Lung (tissue), 12 donors: ENCODE measurements around the gene RNU6-1. TPM values are rescaled to one million over a fixed set of nuclear protein-coding genes. Genes with fewer than 3 reads are reported as not detected.

Source experiments
- ATAC-seq: fragments of 200-7000 bp; cut with Tn5 transposase; one replicate; pipeline ENCODE4 v1.9.1; 2020; ENCODE audit warnings: moderate number of reproducible peaks; ENCODE audit not compliant: insufficient read depth, low FRiP score
- DNase-seq, 3 donors: peaks; one replicate each; pipeline ENCODE4 v3.0.0-alpha.2; 2013 to 2017
- H3K27ac ChIP-seq, 2 donors: one replicate each; pipeline ENCODE4 v1.5.1; 2013; ENCODE audit warnings: mild to moderate bottlenecking in 2 of 2, moderate library complexity in 2 of 2, control low read depth in 1 of 2, inconsistent platforms in 1 of 2, low read depth in 1 of 2, low read length in 1 of 2
- H3K27me3 ChIP-seq, 3 donors: one replicate each; pipeline ENCODE4 v1.5.1; 2013; ENCODE audit warnings: low read length in 2 of 3; ENCODE audit not compliant: control insufficient read depth in 3 of 3, insufficient read depth in 3 of 3
- H3K36me3 ChIP-seq, 4 donors: one replicate each; pipeline ENCODE4 v1.5.1; 2013; ENCODE audit warnings: low read length in 4 of 4, mild to moderate bottlenecking in 1 of 4, moderate library complexity in 1 of 4; ENCODE audit not compliant: control insufficient read depth in 4 of 4, insufficient read depth in 4 of 4
- H3K4me1 ChIP-seq, 5 donors: one replicate each; pipeline ENCODE4 v1.5.1; 2013; ENCODE audit warnings: low read length in 5 of 5, mild to moderate bottlenecking in 2 of 5, moderate library complexity in 1 of 5; ENCODE audit not compliant: control insufficient read depth in 5 of 5, insufficient read depth in 5 of 5
- H3K4me3 ChIP-seq: one replicate; pipeline ENCODE4 v1.5.1; 2013; ENCODE audit warnings: mild to moderate bottlenecking, control low read depth, moderate library complexity
- H3K9ac ChIP-seq, 2 donors: one replicate each; pipeline ENCODE4 v1.5.1; 2013; ENCODE audit warnings: low read length in 2 of 2, control low read depth in 1 of 2; ENCODE audit not compliant: insufficient read depth in 1 of 2
- H3K9me3 ChIP-seq, 4 donors: one replicate each; pipeline ENCODE4 v1.5.1; 2013; ENCODE audit warnings: low read length in 3 of 4, mild to moderate bottlenecking in 1 of 4, moderate library complexity in 1 of 4; ENCODE audit not compliant: control insufficient read depth in 4 of 4, insufficient read depth in 3 of 4
- WGBS, 2 donors: extraction: QIAGEN DNeasy Blood & Tissue Kit; methylation state at CpG; one replicate each; pipeline ENCODE4 v1.1.7; 2013; 5-methylcytosine and 5-hydroxymethylcytosine counted together
- polyA plus RNA-seq, 2 donors: library from polyadenylated mRNA; stranded (reverse); fragments of 200-250 nt; gene quantifications; one replicate each; pipeline ENCODE4 v1.2.1, GENCODE V29; 2013
- total RNA-seq, 2 donors: library from RNA; depleted of rRNA in 1 of 2; stranded (reverse); fragments of >200 nt in 1 of 2; gene quantifications; one replicate each; pipeline ENCODE4 v1.2.1, GENCODE V29; 2014 to 2021
- TF ChIP-seq, protein P1 (sequence below): IDR thresholded peaks from 2 replicates; pipeline ENCODE4 v1.5.1; 2012; ENCODE audit warnings: mild to moderate bottlenecking; ENCODE audit errors: control extremely low read depth, extremely low read depth
- donor health status: control.
- donor health status: control.
- donor health status: Bipolar disorder and iron deficiency.
- donor health status: healthy.
- donor health status: DM: yes; HTN: yes; CAD: no.

Gene RNU6-1
- total and polyA plus RNA-seq, 4 donors: not detected

DNA sequence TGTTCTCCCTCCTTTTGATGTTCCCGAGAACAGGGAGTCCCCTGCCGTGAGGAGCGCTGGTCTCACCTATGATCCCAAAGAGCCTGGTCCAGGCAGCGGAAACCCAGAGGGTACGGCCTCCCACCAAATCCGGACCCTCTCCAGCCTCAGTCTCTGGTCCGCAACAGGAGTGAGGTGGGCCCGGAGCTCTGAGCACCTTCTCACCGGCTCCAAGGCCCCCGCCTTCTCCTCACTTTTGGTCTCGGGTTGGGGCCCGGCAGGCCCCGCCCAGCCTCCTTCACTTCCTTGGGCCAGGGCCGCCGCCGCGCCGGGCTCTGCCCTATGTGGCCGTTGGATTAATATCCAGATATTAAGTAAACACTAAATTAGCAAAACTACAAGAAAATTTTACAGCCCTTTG, 20.2 kb downstream of the RNU6-1 start:
- DNase-seq (no peak), ATAC-seq (no peak)
- Histone ChIP-seq H3K9ac (no peak overlapping the region), H3K36me3 (no peaks in the 10 kb centered on the region), H3K4me3 (no peak overlapping the region), H3K4me1 (peaks cover 0 to 20% (median 7%) of the 10 kb centered on the region in 5 donors), H3K27ac (no peak overlapping the region), H3K27me3 (peaks cover 31 to 66% (median 60%) of the 10 kb centered on the region in 3 donors), H3K9me3 (peaks cover 0 to 19% (median 0%) of the 10 kb centered on the region in 4 donors)
- TF ChIP-seq, protein P1, sequence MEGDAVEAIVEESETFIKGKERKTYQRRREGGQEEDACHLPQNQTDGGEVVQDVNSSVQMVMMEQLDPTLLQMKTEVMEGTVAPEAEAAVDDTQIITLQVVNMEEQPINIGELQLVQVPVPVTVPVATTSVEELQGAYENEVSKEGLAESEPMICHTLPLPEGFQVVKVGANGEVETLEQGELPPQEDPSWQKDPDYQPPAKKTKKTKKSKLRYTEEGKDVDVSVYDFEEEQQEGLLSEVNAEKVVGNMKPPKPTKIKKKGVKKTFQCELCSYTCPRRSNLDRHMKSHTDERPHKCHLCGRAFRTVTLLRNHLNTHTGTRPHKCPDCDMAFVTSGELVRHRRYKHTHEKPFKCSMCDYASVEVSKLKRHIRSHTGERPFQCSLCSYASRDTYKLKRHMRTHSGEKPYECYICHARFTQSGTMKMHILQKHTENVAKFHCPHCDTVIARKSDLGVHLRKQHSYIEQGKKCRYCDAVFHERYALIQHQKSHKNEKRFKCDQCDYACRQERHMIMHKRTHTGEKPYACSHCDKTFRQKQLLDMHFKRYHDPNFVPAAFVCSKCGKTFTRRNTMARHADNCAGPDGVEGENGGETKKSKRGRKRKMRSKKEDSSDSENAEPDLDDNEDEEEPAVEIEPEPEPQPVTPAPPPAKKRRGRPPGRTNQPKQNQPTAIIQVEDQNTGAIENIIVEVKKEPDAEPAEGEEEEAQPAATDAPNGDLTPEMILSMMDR: no peak
- 11 to 17% methylated on average over 19 of the region's 19 CpGs for WGBS, 2 donors

DNA sequence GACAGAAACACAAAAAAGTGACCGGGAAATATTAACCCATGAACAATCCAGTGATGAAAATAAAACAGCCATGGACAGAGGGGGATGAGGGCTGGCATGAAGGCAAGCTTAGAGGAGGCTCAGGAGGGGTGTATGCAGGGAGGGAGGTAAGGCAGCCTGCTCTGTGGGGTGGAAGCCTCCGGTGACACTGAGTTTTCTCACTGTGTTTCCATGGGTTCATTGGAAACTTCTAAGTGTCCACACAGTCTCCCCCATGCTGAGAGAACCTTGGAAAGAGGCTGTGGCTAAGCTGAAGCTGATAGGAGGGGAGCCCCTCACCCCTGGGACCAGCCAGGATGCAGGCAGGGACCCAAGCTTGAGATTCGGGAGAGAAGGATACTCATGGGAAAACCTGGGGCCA, 21.4 kb downstream of the RNU6-1 start:
- Histone ChIP-seq H3K27ac (no peak overlapping the region), H3K4me3 (no peak overlapping the region), H3K36me3 (no peaks in the 10 kb centered on the region), H3K4me1 (peaks cover 0 to 18% (median 7%) of the 10 kb centered on the region in 5 donors), H3K9ac (no peak overlapping the region), H3K9me3 (peaks cover 0 to 16% (median 0%) of the 10 kb centered on the region in 4 donors), H3K27me3 (peaks cover 25 to 55% (median 49%) of the 10 kb centered on the region in 3 donors)
- 80 to 85% methylated on average over 3 of the region's 3 CpGs for WGBS, 2 donors
- ATAC-seq (no peak), DNase-seq (no peak)
- TF ChIP-seq, protein P1: no peak

DNA sequence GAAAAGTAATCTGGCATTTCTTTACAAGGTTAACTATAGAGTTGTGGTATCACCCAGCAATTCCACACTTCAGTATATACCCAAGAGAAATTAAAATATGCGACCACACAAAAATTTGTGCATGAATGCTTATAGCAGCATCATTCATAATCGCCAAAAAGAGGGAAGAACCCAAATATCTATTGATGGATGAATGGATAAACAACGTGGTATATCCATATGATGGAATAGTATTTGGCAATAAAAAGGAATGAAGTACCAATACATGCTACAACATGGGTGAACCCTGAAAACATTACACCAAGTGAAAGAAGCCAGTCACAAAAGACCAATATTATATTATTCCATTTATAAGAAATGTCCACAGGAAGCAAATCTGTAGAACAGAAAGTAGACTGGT, 23.2 kb downstream of the RNU6-1 start:
- Histone ChIP-seq H3K4me1 (peaks cover 0 to 7% (median 0%) of the 10 kb centered on the region in 5 donors), H3K27me3 (peaks cover 9 to 48% (median 37%) of the 10 kb centered on the region in 3 donors), H3K9ac (no peak overlapping the region), H3K9me3 (peaks cover 0 to 13% (median 0%) of the 10 kb centered on the region in 4 donors), H3K4me3 (no peak overlapping the region), H3K36me3 (no peaks in the 10 kb centered on the region), H3K27ac (no peak overlapping the region)
- DNase-seq (no peak), ATAC-seq (no peak)
- 93 to 100% methylated on average over 3 of the region's 3 CpGs for WGBS, 2 donors
- TF ChIP-seq, protein P1: no peak
